Fibroblast of peridontal ligament (primary cell): ENCODE data around the gene YEATS2.
"Not testable (repeated sequence)": the region's sequence is repeated elsewhere in the genome, so short reads cannot be mapped to it uniquely, and the experiment has no call there.

Experiments used
- DNase-seq: peaks from one replicate; pipeline ENCODE4 v3.0.0-alpha.2; 2010; ENCODE audit errors: extremely low read depth

The YEATS2 gene

GRCh38 chr3:183777016-183777618 lies 79.5 kb downstream of the YEATS2 start:
- peak; percentile 15 for DNase-seq

DNA sequence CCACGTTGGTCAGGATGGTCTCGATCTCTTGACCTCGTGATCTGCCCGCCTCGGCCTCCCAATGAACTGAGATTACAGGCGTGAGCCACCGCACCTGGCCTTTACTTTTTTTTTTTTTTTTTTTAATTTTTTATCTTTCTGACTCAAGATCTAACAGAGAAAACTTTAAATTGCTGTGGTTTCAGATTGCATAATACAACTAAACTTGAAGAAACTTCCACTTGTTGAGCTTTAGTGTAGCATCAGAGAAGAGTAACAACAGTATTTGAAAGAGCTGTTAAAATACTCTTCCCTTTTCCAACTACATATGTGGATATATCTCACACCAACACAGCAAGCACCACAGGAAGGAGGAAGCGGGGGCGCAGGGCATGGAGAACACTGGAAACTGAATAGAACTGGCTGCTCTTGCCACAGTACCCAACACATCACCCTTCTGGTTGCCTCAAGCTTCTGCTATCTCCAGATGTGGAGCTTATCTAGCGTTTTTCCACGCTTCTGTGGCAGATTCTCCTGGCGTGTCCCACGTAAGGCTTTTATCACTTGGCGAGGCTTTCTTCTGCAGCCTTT lies 82.4 kb downstream of the YEATS2 start:
- DNase-seq = no peak

GRCh38 chr3:183781246-183781645 lies 83.6 kb downstream of the YEATS2 start:
- DNase-seq = no peak

- DNase-seq = no peak
These were observed 85.1 kb downstream of the YEATS2 start for GRCh38 chr3:183782576-183783276.

DNA sequence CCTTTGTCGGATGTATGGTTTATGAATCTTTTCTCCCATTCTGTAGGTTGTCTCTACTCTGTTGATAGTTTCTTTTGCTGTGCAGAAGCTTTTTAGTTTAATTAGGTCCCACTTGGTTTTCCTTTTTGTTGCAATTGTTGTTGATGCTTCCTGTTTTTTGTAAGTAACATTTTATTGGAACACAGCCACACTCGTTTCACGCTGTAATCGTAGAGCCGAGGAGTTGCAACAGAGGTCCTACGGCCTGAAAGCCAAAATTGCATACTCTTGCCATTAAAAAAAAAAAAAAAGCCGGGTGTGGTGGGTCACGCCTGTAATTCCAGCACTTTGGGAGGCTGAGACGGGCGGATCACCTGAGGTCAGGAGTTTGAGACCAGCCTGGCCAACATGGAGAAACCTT lies 86.9 kb downstream of the YEATS2 start:
- not testable (repeated sequence) for DNase-seq

GRCh38 chr3:183789826-183790225 lies 92.2 kb downstream of the YEATS2 start:
- no peak for DNase-seq

DNA sequence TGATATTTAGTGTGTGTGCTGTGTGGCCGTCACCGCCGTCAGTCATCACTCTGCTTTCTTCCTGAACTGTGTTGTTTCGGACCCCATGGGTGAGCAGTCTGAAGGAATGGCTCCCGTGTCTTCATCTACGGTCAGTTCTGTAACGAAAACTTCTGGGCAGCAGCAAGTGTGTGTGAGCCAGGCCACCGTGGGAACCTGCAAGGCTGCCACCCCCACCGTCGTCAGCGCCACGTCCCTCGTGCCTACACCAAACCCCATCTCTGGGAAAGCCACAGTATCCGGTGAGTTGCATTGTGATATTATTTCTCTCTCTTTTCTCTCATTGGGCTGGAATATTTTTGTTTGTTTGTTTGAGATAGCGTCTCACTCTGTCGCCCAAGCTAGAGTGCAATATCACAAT lies 93.1 kb downstream of the YEATS2 start:
- no peak for DNase-seq

GRCh38 chr3:183792976-183793375 lies 95.4 kb downstream of the YEATS2 start:
- DNase-seq = no peak

- DNase-seq = no peak
These were observed 96.9 kb downstream of the YEATS2 start for GRCh38 chr3:183794452-183794851.

DNA sequence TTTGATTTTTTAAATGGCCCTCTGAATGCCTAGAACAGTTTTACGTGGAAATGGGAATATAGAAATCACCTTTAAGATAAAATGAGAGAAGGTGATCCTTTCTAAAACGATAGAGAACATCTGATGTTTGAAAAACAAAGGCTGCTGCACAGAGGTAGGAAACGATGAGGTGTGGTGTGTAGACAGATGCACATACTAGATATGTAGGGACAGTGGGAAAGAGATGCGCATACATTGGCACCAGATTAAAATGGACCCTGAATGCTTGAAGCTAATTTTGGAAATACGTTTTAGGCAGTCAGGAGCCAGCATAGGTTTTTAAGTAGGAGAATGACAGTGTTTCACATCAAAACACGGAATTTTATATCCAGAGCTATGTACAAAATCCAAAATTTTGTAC lies 98.8 kb downstream of the YEATS2 start:
- no peak for DNase-seq

- no peak for DNase-seq
These were observed 100.4 kb downstream of the YEATS2 start for GRCh38 chr3:183797996-183798395.

- DNase-seq = no peak
These were observed 101.9 kb downstream of the YEATS2 start for GRCh38 chr3:183799461-183799860.

DNA sequence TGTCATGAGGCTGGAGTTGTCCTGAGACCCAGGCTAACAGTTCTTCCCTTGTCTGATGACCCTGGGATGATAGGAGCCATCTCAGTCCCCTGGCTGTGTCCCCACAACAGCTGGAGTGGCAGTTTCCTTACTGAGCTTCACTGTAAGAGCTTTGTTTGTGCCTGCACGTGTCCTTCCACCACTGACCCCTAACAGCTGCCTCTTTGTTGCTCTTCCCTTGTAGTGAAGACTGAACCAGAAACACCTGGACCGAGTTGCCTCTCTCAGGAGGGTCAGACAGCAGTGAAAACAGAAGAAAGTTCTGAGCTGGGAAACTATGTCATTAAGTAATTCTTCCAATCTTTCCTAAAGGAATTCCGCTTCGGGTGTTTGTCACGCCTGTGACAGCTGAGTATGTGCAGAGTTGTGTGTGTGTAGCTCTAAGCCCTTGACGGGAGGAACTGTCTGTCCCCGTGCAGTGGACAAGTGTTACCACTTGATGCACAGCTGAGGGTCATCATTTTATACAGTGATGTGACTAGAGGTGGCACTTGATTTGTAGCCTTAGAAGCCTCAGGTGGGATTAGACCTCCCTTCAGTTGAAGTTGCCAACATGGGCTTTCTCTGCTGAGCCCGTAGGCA lies 102.8 kb downstream of the YEATS2 start:
- no peak for DNase-seq

- DNase-seq = no peak
These were observed 104.0 kb downstream of the YEATS2 start for GRCh38 chr3:183801601-183802000.

GRCh38 chr3:183802989-183803388 lies 105.4 kb downstream of the YEATS2 start:
- no peak for DNase-seq

GRCh38 chr3:183807209-183807728 lies 109.7 kb downstream of the YEATS2 start:
- no peak for DNase-seq

DNA sequence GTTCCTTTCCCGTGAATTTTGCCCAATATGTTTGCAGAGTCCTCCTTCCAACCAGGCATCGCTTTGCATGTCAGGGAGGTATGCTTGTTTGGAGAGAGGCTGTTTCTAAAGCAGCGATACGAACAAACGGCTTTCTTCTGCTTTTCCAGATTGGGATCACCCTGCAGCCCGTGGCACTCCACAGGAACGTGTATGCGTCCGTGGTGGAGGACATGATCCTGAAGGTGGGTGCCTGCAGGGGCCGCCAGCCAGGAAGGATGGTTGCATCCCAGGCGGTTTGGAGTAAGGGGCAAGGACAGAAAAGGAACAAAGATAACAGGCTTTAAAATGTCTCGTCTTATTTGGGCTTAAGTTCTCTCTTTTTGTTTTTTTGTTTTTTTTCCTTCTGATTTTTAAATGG lies 110.3 kb downstream of the YEATS2 start:
- no peak for DNase-seq

DNA sequence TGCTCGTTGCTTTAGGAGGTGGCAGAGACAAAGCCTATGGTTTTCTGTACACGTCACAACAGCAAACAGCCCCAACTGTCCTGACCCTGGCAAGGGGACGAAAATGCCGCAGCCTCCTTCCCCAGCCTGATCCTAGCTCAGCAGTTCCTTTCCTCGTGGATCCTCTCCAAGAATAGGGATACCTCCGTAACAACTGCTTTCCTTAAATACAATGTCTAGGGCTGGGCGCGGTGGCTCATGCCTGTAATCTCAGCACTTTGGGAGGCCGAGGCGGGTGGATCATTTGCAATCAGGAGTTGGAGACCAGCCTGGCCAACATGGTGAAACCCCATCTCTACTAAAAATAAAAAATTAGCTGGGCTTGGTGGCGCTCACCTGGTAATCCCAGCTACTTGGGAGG lies 110.8 kb downstream of the YEATS2 start:
- no peak for DNase-seq

- DNase-seq = no peak
These were observed 111.7 kb downstream of the YEATS2 start for GRCh38 chr3:183809270-183809669.

- DNase-seq = no peak
These were observed 113.3 kb downstream of the YEATS2 start for GRCh38 chr3:183810643-183811594.

- no peak for DNase-seq
These were observed 114.0 kb downstream of the YEATS2 start for GRCh38 chr3:183811638-183812037.
